Endodermal cell (in vitro differentiated cells): ENCODE data around the gene NPAS3. TPM values are rescaled to one million over a fixed set of nuclear protein-coding genes. Genes with fewer than 3 reads are reported as not detected.

Experiments used
- DNase-seq: peaks from one replicate; pipeline ENCODE4 v3.0.0-alpha.2; 2017
- H3K27ac ChIP-seq: 2 replicates; pipeline ENCODE4 v1.5.1; 2013; ENCODE audit warnings: mild to moderate bottlenecking, low read depth, low read length, moderate library complexity
- H3K27me3 ChIP-seq: 2 replicates; pipeline ENCODE4 v1.6.1; 2013; ENCODE audit warnings: mild to moderate bottlenecking, low read length, moderate library complexity; ENCODE audit not compliant: insufficient read depth, control insufficient read depth, poor library complexity, severe bottlenecking
- H3K36me3 ChIP-seq: 2 replicates; pipeline ENCODE4 v1.7.0; 2013; ENCODE audit warnings: mild to moderate bottlenecking, low read length, moderate library complexity; ENCODE audit not compliant: control insufficient read depth, insufficient read depth
- H3K4me1 ChIP-seq: one replicate; pipeline ENCODE4 v1.7.0; 2013; ENCODE audit warnings: low read length; ENCODE audit not compliant: control insufficient read depth, insufficient read depth
- H3K4me3 ChIP-seq: 2 replicates; pipeline ENCODE4 v1.5.1; 2013; ENCODE audit warnings: mild to moderate bottlenecking, low read length, moderate library complexity
- H3K9ac ChIP-seq: 2 replicates; pipeline ENCODE4 v1.6.1; 2013; ENCODE audit warnings: mild to moderate bottlenecking, low read length, moderate library complexity; ENCODE audit not compliant: poor library complexity, severe bottlenecking; ENCODE audit errors: extremely low read depth
- H3K9me3 ChIP-seq: 2 replicates; pipeline ENCODE4 v1.6.1; 2013; ENCODE audit warnings: mild to moderate bottlenecking, low read length, moderate library complexity; ENCODE audit not compliant: control insufficient read depth
- H3K27ac Mint-ChIP-seq: 2 replicates; pipeline ENCODE4 v1.8.0; 2020; ENCODE audit warnings: mixed read lengths
- H3K27me3 Mint-ChIP-seq: 2 replicates; pipeline ENCODE4 v1.8.0; 2021; ENCODE audit warnings: mild to moderate bottlenecking, mixed read lengths; ENCODE audit not compliant: insufficient read depth
- H3K36me3 Mint-ChIP-seq: 2 replicates; pipeline ENCODE4 v1.8.0; 2020; ENCODE audit warnings: low read depth, mixed read lengths
- H3K4me1 Mint-ChIP-seq: 2 replicates; pipeline ENCODE4 v1.8.0; 2020; ENCODE audit warnings: mixed read lengths
- H3K4me3 Mint-ChIP-seq: 2 replicates; pipeline ENCODE4 v1.8.0; 2020; ENCODE audit warnings: mild to moderate bottlenecking, moderate library complexity, mixed read lengths
- H3K9me3 Mint-ChIP-seq: 2 replicates; pipeline ENCODE4 v1.8.0; 2020; ENCODE audit warnings: mild to moderate bottlenecking, mixed read lengths
- CTCF ChIP-seq: fragments of 200-600 bp; sonication (generic); conservative IDR thresholded peaks from 2 replicates; pipeline ENCODE4 v1.5.0; 2021; ENCODE audit warnings: antibody characterized with exemption, mild to moderate bottlenecking
- WGBS, 2 experiments: methylation state at CpG; one replicate each; pipeline versions ENCODE4 v1.1.5 to v1.1.7; 2013; ENCODE audit warnings: missing lambda C conversion rate in 2 of 2, mixed read lengths in 1 of 2; ENCODE audit not compliant: insufficient coverage in 1 of 2, insufficient read length in 1 of 2; 5-methylcytosine and 5-hydroxymethylcytosine counted together
- total RNA-seq, 2 donors: library from RNA; stranded (reverse); fragmentation: NEBNext Ultra II Directional in 1 of 2; extraction: Animal tissue kit (Norgen Biotek cat#: 25700) in 1 of 2; gene quantifications; 2 replicates in 1 of 2; 3 replicates in 1 of 2; pipeline ENCODE4 v1.2.1, GENCODE V29; 2021

NPAS3 gene
- total RNA-seq, 2 donors from 2014 or later = 1.4 to 1.6 TPM

- H3K36me3 ChIP-seq = no peaks in the 10 kb centered on the region
- H3K4me3 ChIP-seq = no peak overlapping the region
- Mint-ChIP-seq H3K27ac (no peak overlapping the region), H3K4me1 (peaks cover 17% of the 10 kb centered on the region), H3K9me3 (no peaks in the 10 kb centered on the region), H3K4me3 (no peak overlapping the region), H3K36me3 (no peaks in the 10 kb centered on the region), H3K27me3 (peaks cover 31% of the 10 kb centered on the region)
- H3K9ac ChIP-seq = no peak overlapping the region
- no peaks in the 10 kb centered on the region for H3K9me3 ChIP-seq
- peaks cover 3% of the 10 kb centered on the region for H3K4me1 ChIP-seq
- WGBS, 2 experiments = 85 to 88% methylated on average over 6 to 9 of the region's 9 CpGs
- H3K27me3 ChIP-seq = peaks cover 31% of the 10 kb centered on the region
- no peak for TF ChIP-seq CTCF
- H3K27ac ChIP-seq = no peak overlapping the region
- no peak for DNase-seq
Measured at GRCh38 chr14:33790996-33791395, 852.3 kb downstream of the NPAS3 start.

GRCh38 chr14:33792009-33792719 is 853.5 kb downstream of the NPAS3 start:
- H3K4me3 ChIP-seq = no peak overlapping the region
- H3K9me3 ChIP-seq = no peaks in the 10 kb centered on the region
- Mint-ChIP-seq H3K27ac (no peak overlapping the region), H3K36me3 (no peaks in the 10 kb centered on the region), H3K4me3 (no peak overlapping the region), H3K4me1 (peaks cover 13% of the 10 kb centered on the region), H3K27me3 (peaks cover 34% of the 10 kb centered on the region), H3K9me3 (no peaks in the 10 kb centered on the region)
- peaks cover 31% of the 10 kb centered on the region for H3K27me3 ChIP-seq
- H3K4me1 ChIP-seq = peaks cover 2% of the 10 kb centered on the region
- TF ChIP-seq CTCF = no peak
- peak overlapping the region; percentile 34 for H3K27ac ChIP-seq
- 78 to 82% methylated on average over 4 to 8 of the region's 8 CpGs for WGBS, 2 experiments
- H3K9ac ChIP-seq = no peak overlapping the region
- no peaks in the 10 kb centered on the region for H3K36me3 ChIP-seq
- DNase-seq = no peak

GRCh38 chr14:33792720-33793368 is 854.2 kb downstream of the NPAS3 start:
- WGBS, 2 experiments = 28 to 51% methylated on average over 8 to 16 of the region's 16 CpGs
- Mint-ChIP-seq H3K36me3 (no peaks in the 10 kb centered on the region), H3K4me3 (no peak overlapping the region), H3K27ac (no peak overlapping the region), H3K27me3 (peaks cover 39% of the 10 kb centered on the region), H3K9me3 (no peaks in the 10 kb centered on the region), H3K4me1 (peaks cover 8% of the 10 kb centered on the region)
- peak; percentile 93 for DNase-seq
- Histone ChIP-seq H3K4me1 (peaks cover 2% of the 10 kb centered on the region), H3K27me3 (peaks cover 31% of the 10 kb centered on the region), H3K27ac (no peak overlapping the region), H3K36me3 (no peaks in the 10 kb centered on the region), H3K9me3 (no peaks in the 10 kb centered on the region), H3K4me3 (no peak overlapping the region), H3K9ac (no peak overlapping the region)
- peak; percentile 95 for TF ChIP-seq CTCF
